Effector memory CD4-positive, alpha-beta T cell (primary cell): ENCODE data around the gene NRIP2.

Experiments used
- DNase-seq, 3 donors: peaks; one replicate each; pipeline ENCODE4 v3.0.0-alpha.2; 2020
- H3K27ac ChIP-seq: 2 replicates; pipeline ENCODE4 v1.7.0; 2013; ENCODE audit warnings: mild to moderate bottlenecking, low read length, moderate library complexity; ENCODE audit not compliant: insufficient read depth, poor library complexity, severe bottlenecking
- H3K27me3 ChIP-seq: replicated peaks from 2 replicates; pipeline ENCODE4 v1.7.0; 2013; ENCODE audit warnings: mild to moderate bottlenecking, low read length; ENCODE audit not compliant: insufficient read depth, control insufficient read depth, poor library complexity, severe bottlenecking
- H3K36me3 ChIP-seq: 2 replicates; pipeline ENCODE4 v1.7.0; 2013; ENCODE audit warnings: mild to moderate bottlenecking, low read length, moderate library complexity; ENCODE audit not compliant: control insufficient read depth, insufficient read depth
- H3K4me1 ChIP-seq: 2 replicates; pipeline ENCODE4 v1.7.0; 2013; ENCODE audit warnings: low read length, mild to moderate bottlenecking; ENCODE audit not compliant: control insufficient read depth, insufficient read depth, poor library complexity, severe bottlenecking
- H3K4me3 ChIP-seq: 2 replicates; pipeline ENCODE4 v1.7.0; 2013; ENCODE audit warnings: low read length, low read depth, mild to moderate bottlenecking; ENCODE audit not compliant: insufficient read depth, poor library complexity, severe bottlenecking
- H3K9me3 ChIP-seq: 2 replicates; pipeline ENCODE4 v1.7.0; 2013; ENCODE audit warnings: mild to moderate bottlenecking, low read length, moderate library complexity; ENCODE audit not compliant: control insufficient read depth

Gene NRIP2

GRCh38 chr12:2845280-2845679, 10.4 kb upstream of the NRIP2 start:
- no peak overlapping the region for H3K4me3 ChIP-seq
- H3K4me1 ChIP-seq, result no peaks in the 10 kb centered on the region
- no peak overlapping the region for H3K27ac ChIP-seq
- H3K9me3 ChIP-seq, result no peaks in the 10 kb centered on the region
- H3K36me3 ChIP-seq, result peaks cover 21% of the 10 kb centered on the region
- H3K27me3 ChIP-seq, result no peaks in the 10 kb centered on the region
- DNase-seq, result no peak

GRCh38 chr12:2844786-2845185, 10.0 kb upstream of the NRIP2 start:
- H3K27ac ChIP-seq, result no peak overlapping the region
- H3K27me3 ChIP-seq, result no peaks in the 10 kb centered on the region
- no peaks in the 10 kb centered on the region for H3K4me1 ChIP-seq
- H3K4me3 ChIP-seq, result no peak overlapping the region
- no peaks in the 10 kb centered on the region for H3K9me3 ChIP-seq
- DNase-seq, result no peak
- peaks cover 21% of the 10 kb centered on the region for H3K36me3 ChIP-seq

- Histone ChIP-seq H3K36me3 (peaks cover 27% of the 10 kb centered on the region), H3K9me3 (no peaks in the 10 kb centered on the region), H3K27ac (no peak overlapping the region), H3K27me3 (no peaks in the 10 kb centered on the region), H3K4me3 (no peak overlapping the region), H3K4me1 (no peaks in the 10 kb centered on the region)
- no peak for DNase-seq
Measured at GRCh38 chr12:2842948-2843347, 8.1 kb upstream of the NRIP2 start.

- Histone ChIP-seq H3K36me3 (peaks cover 26% of the 10 kb centered on the region), H3K4me1 (no peaks in the 10 kb centered on the region), H3K27ac (no peak overlapping the region), H3K27me3 (no peaks in the 10 kb centered on the region), H3K9me3 (no peaks in the 10 kb centered on the region), H3K4me3 (no peak overlapping the region)
- DNase-seq, result no peak
Measured at GRCh38 chr12:2841056-2841650, 6.3 kb upstream of the NRIP2 start.

GRCh38 chr12:2836574-2836973, 1.7 kb upstream of the NRIP2 start:
- H3K4me3 ChIP-seq, result no peak overlapping the region
- no peaks in the 10 kb centered on the region for H3K9me3 ChIP-seq
- H3K36me3 ChIP-seq, result peaks cover 15% of the 10 kb centered on the region
- no peak for DNase-seq
- H3K4me1 ChIP-seq, result no peaks in the 10 kb centered on the region
- no peaks in the 10 kb centered on the region for H3K27me3 ChIP-seq
- no peak overlapping the region for H3K27ac ChIP-seq

- no peak overlapping the region for H3K27ac ChIP-seq
- no peak for DNase-seq
Measured at GRCh38 chr12:2835691-2836403, 1.0 kb upstream of the NRIP2 start.

GRCh38 chr12:2833810-2834209, 1.0 kb downstream of the NRIP2 start:
- Histone ChIP-seq H3K27me3 (no peaks in the 10 kb centered on the region), H3K9me3 (no peaks in the 10 kb centered on the region), H3K4me3 (no peak overlapping the region), H3K27ac (no peak overlapping the region), H3K4me1 (no peaks in the 10 kb centered on the region), H3K36me3 (peaks cover 22% of the 10 kb centered on the region)
- no peak for DNase-seq

More at GRCh38 chr12:2835691-2836403, 1.0 kb upstream of the NRIP2 start:
- H3K27me3 ChIP-seq, result no peaks in the 10 kb centered on the region
- H3K4me3 ChIP-seq, result no peak overlapping the region
- H3K9me3 ChIP-seq, result no peaks in the 10 kb centered on the region
- H3K4me1 ChIP-seq, result no peaks in the 10 kb centered on the region
- H3K36me3 ChIP-seq, result peaks cover 15% of the 10 kb centered on the region

- Histone ChIP-seq H3K4me3 (no peak overlapping the region), H3K27ac (no peak overlapping the region), H3K27me3 (no peaks in the 10 kb centered on the region), H3K4me1 (no peaks in the 10 kb centered on the region), H3K36me3 (peaks cover 17% of the 10 kb centered on the region), H3K9me3 (no peaks in the 10 kb centered on the region)
- DNase-seq, result no peak
Measured at GRCh38 chr12:2833327-2833726, 1.5 kb downstream of the NRIP2 start.

GRCh38 chr12:2832550-2833127, 2.2 kb downstream of the NRIP2 start:
- no peak for DNase-seq
- no peaks in the 10 kb centered on the region for H3K4me1 ChIP-seq
- peaks cover 17% of the 10 kb centered on the region for H3K36me3 ChIP-seq
- H3K9me3 ChIP-seq, result no peaks in the 10 kb centered on the region
- H3K27ac ChIP-seq, result no peak overlapping the region
- no peaks in the 10 kb centered on the region for H3K27me3 ChIP-seq
- no peak overlapping the region for H3K4me3 ChIP-seq

GRCh38 chr12:2829275-2829674, 5.6 kb downstream of the NRIP2 start:
- Histone ChIP-seq H3K27ac (no peak overlapping the region), H3K4me3 (no peak overlapping the region), H3K9me3 (no peaks in the 10 kb centered on the region), H3K36me3 (peaks cover 49% of the 10 kb centered on the region), H3K4me1 (no peaks in the 10 kb centered on the region), H3K27me3 (no peaks in the 10 kb centered on the region)
- DNase-seq, result no peak
